HEK293 (cell line): ENCODE results near the gene CIB4.

Experiments
- CTCF ChIA-PET: fragments of 350-600 bp; formaldehyde crosslinking; extraction: SDS; loops from one replicate; lab custom pipeline; 2021; ENCODE audit warnings: antibody characterized with exemption; lab: Yijun Ruan, JAX
- POLR2A ChIA-PET: fragments of 300-600 bp; formaldehyde crosslinking; extraction: SDS; loops from one replicate; lab custom pipeline; 2020; ENCODE audit warnings: antibody characterized with exemption, inconsistent platforms; lab: Yijun Ruan, JAX
- H3K27ac ChIP-seq: fragments of 200-500 bp; sonication (Bioruptor generic); 2 replicates; pipeline ENCODE4 v1.5.1; 2014; ENCODE audit warnings: low read depth, low read length, control low read depth, inconsistent platforms; ENCODE audit errors: extremely low read depth
- H3K36me3 ChIP-seq, 2 experiments: fragments of 200-500 bp in 1 of 2; sonication (Bioruptor generic) in 1 of 2; 1 replicate in 1 of 2; 2 replicates in 1 of 2; pipeline ENCODE4 v1.5.1; 2014 to 2017; ENCODE audit warnings: inconsistent platforms in 2 of 2, low read length in 2 of 2; ENCODE audit not compliant: control insufficient read depth in 2 of 2, insufficient read depth in 1 of 2
- H3K4me1 ChIP-seq: fragments of 200-500 bp; sonication (Bioruptor generic); 2 replicates; pipeline ENCODE4 v1.5.1; 2014; ENCODE audit warnings: mild to moderate bottlenecking, low read length, inconsistent platforms; ENCODE audit not compliant: control insufficient read depth, insufficient read depth
- H3K4me3 ChIP-seq: 2 replicates; pipeline ENCODE4 v1.5.1; 2011; ENCODE audit warnings: low read depth, mild to moderate bottlenecking, control low read depth, low read length, moderate library complexity
- H3K9me3 ChIP-seq: fragments of 200-500 bp; sonication (Bioruptor generic); 2 replicates; pipeline ENCODE4 v1.5.1; 2014; ENCODE audit warnings: low read depth, low read length, inconsistent platforms; ENCODE audit not compliant: control insufficient read depth, insufficient read depth
- KLF10 ChIP-seq: fragments of 450-650 bp; IDR thresholded peaks from 2 replicates; pipeline ENCODE4 v1.5.1; 2018; ENCODE audit warnings: missing biosample characterization, mild to moderate bottlenecking, missing genetic modification characterization
- MZF1 ChIP-seq: fragments of 450-650 bp; formaldehyde crosslinking; IDR thresholded peaks from 2 replicates; pipeline ENCODE4 v1.5.1; 2017; ENCODE audit warnings: missing biosample characterization, missing genetic modification characterization, borderline replicate concordance
- REPIN1 ChIP-seq: fragments of 450-650 bp; formaldehyde crosslinking; IDR thresholded peaks from 2 replicates; pipeline ENCODE4 v1.5.1; 2017; ENCODE audit warnings: missing biosample characterization, missing genetic modification characterization, low read depth
- YY2 ChIP-seq: fragments of 450-650 bp; formaldehyde crosslinking; IDR thresholded peaks from 2 replicates; pipeline ENCODE4 v1.5.1; 2016; ENCODE audit warnings: missing biosample characterization, missing genetic modification characterization
- ZBTB48 ChIP-seq: fragments of 450-650 bp; formaldehyde crosslinking; IDR thresholded peaks from 2 replicates; pipeline ENCODE4 v1.5.1; 2016; ENCODE audit warnings: missing biosample characterization, missing genetic modification characterization
- ZIC2 ChIP-seq: fragments of 450-650 bp; formaldehyde crosslinking; IDR thresholded peaks from 2 replicates; pipeline ENCODE4 v1.5.1; 2016; ENCODE audit warnings: missing biosample characterization, missing genetic modification characterization
- ZNF112 ChIP-seq: fragments of 450-650 bp; formaldehyde crosslinking; IDR thresholded peaks from 2 replicates; pipeline ENCODE4 v1.5.0; 2017; ENCODE audit warnings: missing biosample characterization, missing genetic modification characterization
- ZNF184 ChIP-seq: fragments of 450-650 bp; IDR thresholded peaks from 2 replicates; pipeline ENCODE4 v1.5.1; 2018; ENCODE audit warnings: missing biosample characterization, mild to moderate bottlenecking, missing genetic modification characterization
- ZNF350 ChIP-seq: fragments of 450-650 bp; formaldehyde crosslinking; IDR thresholded peaks from 2 replicates; pipeline ENCODE4 v1.5.0; 2017; ENCODE audit warnings: missing biosample characterization, mild to moderate bottlenecking, missing genetic modification characterization
- ZNF548 ChIP-seq: fragments of 450-650 bp; formaldehyde crosslinking; IDR thresholded peaks from 2 replicates; pipeline ENCODE4 v1.5.1; 2016; ENCODE audit warnings: missing biosample characterization, missing genetic modification characterization
- ZNF549 ChIP-seq: fragments of 450-650 bp; IDR thresholded peaks from 2 replicates; pipeline ENCODE4 v1.5.1; 2018; ENCODE audit warnings: missing biosample characterization, missing genetic modification characterization, mild to moderate bottlenecking, inconsistent platforms, moderate library complexity
- ZNF555 ChIP-seq: fragments of 450-650 bp; formaldehyde crosslinking; conservative IDR thresholded peaks from 2 replicates; pipeline ENCODE4 v1.5.1; 2017; ENCODE audit warnings: missing biosample characterization, mild to moderate bottlenecking, missing genetic modification characterization, inconsistent platforms
- ZNF596 ChIP-seq: fragments of 450-650 bp; IDR thresholded peaks from 2 replicates; pipeline ENCODE4 v1.5.0; 2018; ENCODE audit warnings: missing biosample characterization, mild to moderate bottlenecking, missing genetic modification characterization, moderate library complexity
- ZNF610 ChIP-seq: fragments of 450-650 bp; formaldehyde crosslinking; IDR thresholded peaks from 2 replicates; pipeline ENCODE4 v1.5.1; 2016; ENCODE audit warnings: missing biosample characterization, missing genetic modification characterization, borderline replicate concordance
- ZNF658 ChIP-seq: fragments of 450-650 bp; formaldehyde crosslinking; IDR thresholded peaks from 2 replicates; pipeline ENCODE4; 2016; ENCODE audit warnings: missing biosample characterization, missing genetic modification characterization
- ZNF707 ChIP-seq: fragments of 450-650 bp; formaldehyde crosslinking; IDR thresholded peaks from 2 replicates; pipeline ENCODE4 v1.5.1; 2016; ENCODE audit warnings: missing biosample characterization, missing genetic modification characterization
- ZNF76 ChIP-seq: fragments of 450-650 bp; formaldehyde crosslinking; IDR thresholded peaks from 2 replicates; pipeline ENCODE4; 2016; ENCODE audit warnings: low read depth, missing biosample characterization, missing genetic modification characterization, borderline replicate concordance
- ZNF791 ChIP-seq: fragments of 450-650 bp; formaldehyde crosslinking; IDR thresholded peaks from 2 replicates; pipeline ENCODE4 v1.5.1; 2016; ENCODE audit warnings: missing biosample characterization, missing genetic modification characterization
- TF ChIP-seq, protein P1 (sequence below): fragments of 450-650 bp; formaldehyde crosslinking; IDR thresholded peaks from 2 replicates; pipeline ENCODE4 v1.5.1; 2016; ENCODE audit warnings: missing biosample characterization, missing genetic modification characterization
- TF ChIP-seq, protein P2 (sequence below): fragments of 450-650 bp; formaldehyde crosslinking; IDR thresholded peaks from 2 replicates; pipeline ENCODE4 v1.5.1; 2016; ENCODE audit warnings: missing biosample characterization, missing genetic modification characterization
- TF ChIP-seq, protein P3 (sequence below): fragments of 450-650 bp; formaldehyde crosslinking; IDR thresholded peaks from 2 replicates; pipeline ENCODE4 v1.5.1; 2016; ENCODE audit warnings: missing biosample characterization, missing genetic modification characterization, borderline replicate concordance
- TF ChIP-seq, protein P4 (sequence below): fragments of 450-650 bp; formaldehyde crosslinking; IDR thresholded peaks from 2 replicates; pipeline ENCODE4 v1.5.1; 2016; ENCODE audit warnings: missing biosample characterization, missing genetic modification characterization

CIB4 gene

DNA sequence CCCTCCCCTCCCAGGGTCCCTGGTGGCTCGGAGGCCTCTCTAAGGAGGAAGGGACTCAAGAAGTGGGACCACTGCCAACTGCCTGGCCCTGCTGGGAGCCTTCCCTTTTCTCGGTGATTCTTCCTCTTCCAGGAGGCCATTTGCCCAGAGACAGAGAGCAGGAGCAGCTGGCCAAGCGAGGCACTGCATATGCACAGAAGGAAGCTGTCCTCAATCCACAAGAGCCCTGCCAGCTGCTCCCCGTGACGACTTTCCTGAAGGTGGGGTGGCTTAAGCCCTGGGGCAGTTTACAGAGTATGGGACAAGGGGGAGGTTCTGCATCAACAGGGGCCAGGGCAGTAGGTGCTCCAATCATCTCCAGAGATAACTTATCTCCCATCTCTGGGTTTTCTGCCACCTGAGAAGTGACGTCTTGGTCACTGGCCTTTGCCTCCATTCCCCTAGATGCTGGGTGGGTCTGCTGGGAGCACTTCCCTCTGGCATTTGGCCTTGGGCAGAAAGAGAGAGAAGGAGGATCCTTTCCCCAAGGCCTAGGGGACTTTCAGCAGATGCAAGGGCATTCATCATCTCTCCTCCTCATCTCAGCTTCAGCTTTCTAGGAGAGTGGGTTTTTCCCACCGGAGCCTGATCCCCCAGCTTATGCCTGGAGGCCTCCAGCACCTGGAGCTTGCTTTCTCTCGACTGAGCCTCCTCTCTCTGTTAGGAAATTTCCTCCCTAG lies 28.5 kb downstream of the CIB4 start:
- Histone ChIP-seq H3K27ac (no peak overlapping the region), H3K4me3 (no peak overlapping the region)
- TF ChIP-seq, protein P1, sequence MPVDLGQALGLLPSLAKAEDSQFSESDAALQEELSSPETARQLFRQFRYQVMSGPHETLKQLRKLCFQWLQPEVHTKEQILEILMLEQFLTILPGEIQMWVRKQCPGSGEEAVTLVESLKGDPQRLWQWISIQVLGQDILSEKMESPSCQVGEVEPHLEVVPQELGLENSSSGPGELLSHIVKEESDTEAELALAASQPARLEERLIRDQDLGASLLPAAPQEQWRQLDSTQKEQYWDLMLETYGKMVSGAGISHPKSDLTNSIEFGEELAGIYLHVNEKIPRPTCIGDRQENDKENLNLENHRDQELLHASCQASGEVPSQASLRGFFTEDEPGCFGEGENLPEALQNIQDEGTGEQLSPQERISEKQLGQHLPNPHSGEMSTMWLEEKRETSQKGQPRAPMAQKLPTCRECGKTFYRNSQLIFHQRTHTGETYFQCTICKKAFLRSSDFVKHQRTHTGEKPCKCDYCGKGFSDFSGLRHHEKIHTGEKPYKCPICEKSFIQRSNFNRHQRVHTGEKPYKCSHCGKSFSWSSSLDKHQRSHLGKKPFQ (tag by site-specific recombination): no peak
- TF ChIP-seq ZNF548 (tag by site-specific recombination): no peak
- TF ChIP-seq ZNF791: no peak
- no peak for TF ChIP-seq ZNF184 (tag by site-specific recombination)
- TF ChIP-seq ZIC2: 0 out of 2 replicates have a peak, but pooled peaks have one; percentile 7
- TF ChIP-seq ZNF549 (tag by site-specific recombination): no peak
- TF ChIP-seq, all 188 proteins: peak for 1
- Histone ChIP-seq H3K4me1 (peaks cover 6% of the 10 kb centered on the region; the same call in 1 of the 2 replicates), H3K9me3 (no peaks in the 10 kb centered on the region), H3K36me3 (no peaks in the 10 kb centered on the region)
- CTCF ChIA-PET: interaction anchor here (1.1 to 1.4 kb wide), 3 partner anchors 35 to 133 kb away, joined by 3 to 6 read pairs (median 3); no protein-coding TSS in a partner anchor
- POLR2A ChIA-PET: no interaction called here

DNA sequence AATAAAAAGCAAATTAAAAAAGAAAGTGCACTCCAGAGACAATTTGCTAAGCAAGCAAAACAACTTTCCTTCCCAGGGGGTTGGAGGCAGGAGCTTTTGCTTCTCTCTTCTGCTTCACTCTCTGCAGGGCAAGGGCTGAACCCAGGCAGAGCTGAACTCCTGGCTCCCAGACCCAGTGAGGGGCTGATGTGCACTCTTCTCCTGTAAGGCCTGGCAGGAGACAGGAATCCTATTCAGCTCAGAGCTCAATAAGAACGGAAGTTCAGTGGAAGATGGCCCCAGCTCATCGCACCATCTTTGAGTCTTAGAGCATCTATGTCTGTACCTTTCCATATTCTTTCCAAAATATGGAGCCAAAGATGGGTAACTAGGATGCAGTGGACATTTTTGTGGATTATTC lies 29.1 kb downstream of the CIB4 start:
- H3K27ac ChIP-seq: no peak overlapping the region
- H3K9me3 ChIP-seq: no peaks in the 10 kb centered on the region
- peaks cover 6% of the 10 kb centered on the region; the same call in 1 of the 2 replicates for H3K4me1 ChIP-seq
- TF ChIP-seq YY2 (tag by site-specific recombination): no peak
- TF ChIP-seq ZNF610 (tag by site-specific recombination): no peak
- no peak for TF ChIP-seq ZNF112 (tag by site-specific recombination)
- TF ChIP-seq REPIN1: no peak
- TF ChIP-seq, protein P2, sequence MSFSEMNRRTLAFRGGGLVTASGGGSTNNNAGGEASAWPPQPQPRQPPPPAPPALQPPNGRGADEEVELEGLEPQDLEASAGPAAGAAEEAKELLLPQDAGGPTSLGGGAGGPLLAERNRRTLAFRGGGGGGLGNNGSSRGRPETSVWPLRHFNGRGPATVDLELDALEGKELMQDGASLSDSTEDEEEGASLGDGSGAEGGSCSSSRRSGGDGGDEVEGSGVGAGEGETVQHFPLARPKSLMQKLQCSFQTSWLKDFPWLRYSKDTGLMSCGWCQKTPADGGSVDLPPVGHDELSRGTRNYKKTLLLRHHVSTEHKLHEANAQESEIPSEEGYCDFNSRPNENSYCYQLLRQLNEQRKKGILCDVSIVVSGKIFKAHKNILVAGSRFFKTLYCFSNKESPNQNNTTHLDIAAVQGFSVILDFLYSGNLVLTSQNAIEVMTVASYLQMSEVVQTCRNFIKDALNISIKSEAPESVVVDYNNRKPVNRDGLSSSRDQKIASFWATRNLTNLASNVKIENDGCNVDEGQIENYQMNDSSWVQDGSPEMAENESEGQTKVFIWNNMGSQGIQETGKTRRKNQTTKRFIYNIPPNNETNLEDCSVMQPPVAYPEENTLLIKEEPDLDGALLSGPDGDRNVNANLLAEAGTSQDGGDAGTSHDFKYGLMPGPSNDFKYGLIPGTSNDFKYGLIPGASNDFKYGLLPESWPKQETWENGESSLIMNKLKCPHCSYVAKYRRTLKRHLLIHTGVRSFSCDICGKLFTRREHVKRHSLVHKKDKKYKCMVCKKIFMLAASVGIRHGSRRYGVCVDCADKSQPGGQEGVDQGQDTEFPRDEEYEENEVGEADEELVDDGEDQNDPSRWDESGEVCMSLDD (tag by site-specific recombination): no peak
- TF ChIP-seq, protein P3, sequence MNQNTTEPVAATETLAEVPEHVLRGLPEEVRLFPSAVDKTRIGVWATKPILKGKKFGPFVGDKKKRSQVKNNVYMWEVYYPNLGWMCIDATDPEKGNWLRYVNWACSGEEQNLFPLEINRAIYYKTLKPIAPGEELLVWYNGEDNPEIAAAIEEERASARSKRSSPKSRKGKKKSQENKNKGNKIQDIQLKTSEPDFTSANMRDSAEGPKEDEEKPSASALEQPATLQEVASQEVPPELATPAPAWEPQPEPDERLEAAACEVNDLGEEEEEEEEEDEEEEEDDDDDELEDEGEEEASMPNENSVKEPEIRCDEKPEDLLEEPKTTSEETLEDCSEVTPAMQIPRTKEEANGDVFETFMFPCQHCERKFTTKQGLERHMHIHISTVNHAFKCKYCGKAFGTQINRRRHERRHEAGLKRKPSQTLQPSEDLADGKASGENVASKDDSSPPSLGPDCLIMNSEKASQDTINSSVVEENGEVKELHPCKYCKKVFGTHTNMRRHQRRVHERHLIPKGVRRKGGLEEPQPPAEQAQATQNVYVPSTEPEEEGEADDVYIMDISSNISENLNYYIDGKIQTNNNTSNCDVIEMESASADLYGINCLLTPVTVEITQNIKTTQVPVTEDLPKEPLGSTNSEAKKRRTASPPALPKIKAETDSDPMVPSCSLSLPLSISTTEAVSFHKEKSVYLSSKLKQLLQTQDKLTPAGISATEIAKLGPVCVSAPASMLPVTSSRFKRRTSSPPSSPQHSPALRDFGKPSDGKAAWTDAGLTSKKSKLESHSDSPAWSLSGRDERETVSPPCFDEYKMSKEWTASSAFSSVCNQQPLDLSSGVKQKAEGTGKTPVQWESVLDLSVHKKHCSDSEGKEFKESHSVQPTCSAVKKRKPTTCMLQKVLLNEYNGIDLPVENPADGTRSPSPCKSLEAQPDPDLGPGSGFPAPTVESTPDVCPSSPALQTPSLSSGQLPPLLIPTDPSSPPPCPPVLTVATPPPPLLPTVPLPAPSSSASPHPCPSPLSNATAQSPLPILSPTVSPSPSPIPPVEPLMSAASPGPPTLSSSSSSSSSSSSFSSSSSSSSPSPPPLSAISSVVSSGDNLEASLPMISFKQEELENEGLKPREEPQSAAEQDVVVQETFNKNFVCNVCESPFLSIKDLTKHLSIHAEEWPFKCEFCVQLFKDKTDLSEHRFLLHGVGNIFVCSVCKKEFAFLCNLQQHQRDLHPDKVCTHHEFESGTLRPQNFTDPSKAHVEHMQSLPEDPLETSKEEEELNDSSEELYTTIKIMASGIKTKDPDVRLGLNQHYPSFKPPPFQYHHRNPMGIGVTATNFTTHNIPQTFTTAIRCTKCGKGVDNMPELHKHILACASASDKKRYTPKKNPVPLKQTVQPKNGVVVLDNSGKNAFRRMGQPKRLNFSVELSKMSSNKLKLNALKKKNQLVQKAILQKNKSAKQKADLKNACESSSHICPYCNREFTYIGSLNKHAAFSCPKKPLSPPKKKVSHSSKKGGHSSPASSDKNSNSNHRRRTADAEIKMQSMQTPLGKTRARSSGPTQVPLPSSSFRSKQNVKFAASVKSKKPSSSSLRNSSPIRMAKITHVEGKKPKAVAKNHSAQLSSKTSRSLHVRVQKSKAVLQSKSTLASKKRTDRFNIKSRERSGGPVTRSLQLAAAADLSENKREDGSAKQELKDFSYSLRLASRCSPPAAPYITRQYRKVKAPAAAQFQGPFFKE (tag by site-specific recombination): no peak
- TF ChIP-seq ZNF596 (tag by site-specific recombination): no peak
- no peak for TF ChIP-seq ZBTB48 (tag by site-specific recombination)
- TF ChIP-seq KLF10 (tag by site-specific recombination): no peak
- TF ChIP-seq ZNF555: no peak
- TF ChIP-seq ZNF350 (tag by site-specific recombination): no peak
- no peak for TF ChIP-seq ZNF76 (tag by site-specific recombination)
- TF ChIP-seq ZNF658 (tag by site-specific recombination): no peak
- no peak for TF ChIP-seq MZF1 (tag by site-specific recombination)
- TF ChIP-seq, protein P4, sequence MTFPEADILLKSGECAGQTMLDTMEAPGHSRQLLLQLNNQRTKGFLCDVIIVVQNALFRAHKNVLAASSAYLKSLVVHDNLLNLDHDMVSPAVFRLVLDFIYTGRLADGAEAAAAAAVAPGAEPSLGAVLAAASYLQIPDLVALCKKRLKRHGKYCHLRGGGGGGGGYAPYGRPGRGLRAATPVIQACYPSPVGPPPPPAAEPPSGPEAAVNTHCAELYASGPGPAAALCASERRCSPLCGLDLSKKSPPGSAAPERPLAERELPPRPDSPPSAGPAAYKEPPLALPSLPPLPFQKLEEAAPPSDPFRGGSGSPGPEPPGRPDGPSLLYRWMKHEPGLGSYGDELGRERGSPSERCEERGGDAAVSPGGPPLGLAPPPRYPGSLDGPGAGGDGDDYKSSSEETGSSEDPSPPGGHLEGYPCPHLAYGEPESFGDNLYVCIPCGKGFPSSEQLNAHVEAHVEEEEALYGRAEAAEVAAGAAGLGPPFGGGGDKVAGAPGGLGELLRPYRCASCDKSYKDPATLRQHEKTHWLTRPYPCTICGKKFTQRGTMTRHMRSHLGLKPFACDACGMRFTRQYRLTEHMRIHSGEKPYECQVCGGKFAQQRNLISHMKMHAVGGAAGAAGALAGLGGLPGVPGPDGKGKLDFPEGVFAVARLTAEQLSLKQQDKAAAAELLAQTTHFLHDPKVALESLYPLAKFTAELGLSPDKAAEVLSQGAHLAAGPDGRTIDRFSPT (tag by site-specific recombination): no peak
- TF ChIP-seq ZNF707 (tag by site-specific recombination): no peak
- H3K36me3 ChIP-seq: no peaks in the 10 kb centered on the region
- POLR2A ChIA-PET: no interaction called here
- H3K4me3 ChIP-seq: no peak overlapping the region
- CTCF ChIA-PET: interaction anchor here (1.1 kb wide), 2 partner anchors 131 to 134 kb away, joined by 3 to 5 read pairs; no protein-coding TSS in a partner anchor
